HG03442 (cell line): ENCODE results near the gene LRRC45.

ENCODE experiments used
- ATAC-seq: cut with Tn5 transposase; IDR thresholded peaks from one replicate; pipeline ENCODE4 v1.9.1; 2021; ENCODE audit warnings: mild to moderate bottlenecking, moderate library complexity; ENCODE audit not compliant: unreplicated experiment

The LRRC45 gene

GRCh38 chr17:82080048-82080788 lies 57.1 kb downstream of the LRRC45 start:
- no peak for ATAC-seq
